ENCODE data around the gene RALGAPA1. TPM values are rescaled to one million over a fixed set of nuclear protein-coding genes. Genes with fewer than 3 reads are reported as not detected.

RALGAPA1 gene
- total and polyA plus RNA-seq, 9 of the 15 experiments (the other 6 are each of a cell fraction or from before 2014, with no cell fraction given): 2.5 to 16.3 (median 6.2) TPM

GRCh38 chr14:35534873-35535482 is 274.1 kb downstream of the RALGAPA1 start (continued):
- TF ChIP-seq ZNF584 (CRISPR knock-in tag; IDR thresholded peaks at IDR 0.05; ENCODE audit: low read depth) (peak; percentile 92; the same call in 1 of the 2 replicates), ARID2 (IDR thresholded peaks at IDR 0.05) (no peak), KLF13 (tag; IDR thresholded peaks at IDR 0.05; ENCODE audit: borderline replicate concordance, low read depth) (no peak), CBX3 (IDR thresholded peaks at IDR 0.05; ENCODE audit: borderline replicate concordance in 1 of 2, low read length in 2 of 2) (peak; percentile 52 to 62; a peak in 2 of 3 replicates), CBX2 (IDR thresholded peaks at IDR 0.05; ENCODE audit: insufficient read depth, low read length, poor library complexity, severe bottlenecking) (no peak), NR2F6 (CRISPR knock-in tag; IDR thresholded peaks at IDR 0.05) (no peak), ZBTB17 (CRISPR knock-in tag; IDR thresholded peaks at IDR 0.05) (no peak), JUN (IDR thresholded peaks at IDR 0.05; ENCODE audit: borderline replicate concordance, low read depth, low read length) (no peak), JUN (CRISPR knock-in tag; IDR thresholded peaks at IDR 0.05; ENCODE audit: borderline replicate concordance) (peak; percentile 98), RAD51 (IDR thresholded peaks at IDR 0.05; ENCODE audit: borderline replicate concordance, low read depth) (no peak), SAP30 (IDR thresholded peaks at IDR 0.05; ENCODE audit: borderline replicate concordance, insufficient read depth, low read depth, low read length, poor library complexity, severe bottlenecking) (peak; percentile 97), CCNT2 (IDR thresholded peaks at IDR 0.05; ENCODE audit: borderline replicate concordance, extremely low read depth, insufficient read length, low read depth, low read length) (no peak), FOXK1 (CRISPR knock-in tag; IDR thresholded peaks at IDR 0.05; ENCODE audit: borderline replicate concordance) (peak; percentile 100), TFAP4 (CRISPR knock-in tag; IDR thresholded peaks at IDR 0.05; ENCODE audit: borderline replicate concordance) (peak; percentile 96), ZNF561 (CRISPR knock-in tag; conservative IDR thresholded peaks at IDR 0.05) (no peak), BRD4 (IDR thresholded peaks at IDR 0.05) (no peak), PHF21A (IDR thresholded peaks at IDR 0.05; ENCODE audit: borderline replicate concordance, low read depth) (no peak), NR4A1 (CRISPR knock-in tag; IDR thresholded peaks at IDR 0.05) (no peak), NR4A1 (tag; IDR thresholded peaks at IDR 0.05) (peak; percentile 51; the same call in 1 of the 2 replicates), ZBTB43 (CRISPR knock-in tag; IDR thresholded peaks at IDR 0.05) (peak; percentile 96), ZKSCAN8 (CRISPR knock-in tag; IDR thresholded peaks at IDR 0.05) (peak; percentile 50; the same call in 1 of the 2 replicates), GATA2 (CRISPR knock-in tag; IDR thresholded peaks at IDR 0.05) (peak; percentile 78), ZNF76 (CRISPR knock-in tag; IDR thresholded peaks at IDR 0.05; ENCODE audit: borderline replicate concordance) (no peak), ZBTB9 (CRISPR knock-in tag; IDR thresholded peaks at IDR 0.05) (peak; percentile 58; the same call in 1 of the 2 replicates)

Data from K562 (cell line).